Measurements from ENCODE around the gene SARS1.

The SARS1 gene

DNA sequence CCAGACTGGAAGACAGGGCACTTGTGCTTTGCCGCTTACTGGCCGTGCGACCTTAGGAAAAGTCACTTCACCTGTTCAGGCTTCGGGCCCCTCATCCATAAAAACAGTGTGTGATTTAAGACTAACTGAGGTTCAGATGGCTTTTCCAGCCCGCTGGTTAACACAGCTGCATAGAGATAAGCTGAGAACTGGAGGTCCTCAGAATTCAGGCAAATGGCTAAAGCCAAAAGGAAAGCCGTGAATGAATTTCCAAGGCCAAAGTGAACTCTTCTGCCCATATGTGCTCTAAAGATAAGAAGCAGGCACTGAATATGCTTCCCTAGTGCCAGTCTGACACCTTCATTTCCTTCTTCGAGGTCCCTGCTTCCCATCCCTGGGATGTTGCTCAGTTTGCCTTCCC is 23.5 kb upstream of the SARS1 start:
- H3K4me3 ChIP-seq (ENCODE audit: insufficient read depth, low read length, poor library complexity, severe bottlenecking): no peak overlapping the region
- H3F3A ChIP-seq (ENCODE audit: insufficient read depth): no peaks in the 10 kb centered on the region
- TF ChIP-seq CTCF (IDR thresholded peaks at IDR 0.05; ENCODE audit: insufficient read depth, low read length, poor library complexity, severe bottlenecking) (no peak), EZH2phosphoT487 (conservative IDR thresholded peaks at IDR 0.05; ENCODE audit: low read length) (no peak)
- H3K9me3 ChIP-seq (ENCODE audit: insufficient read depth, low read length): no peaks in the 10 kb centered on the region
- no peak overlapping the region for H2AFZ ChIP-seq (ENCODE audit: low read depth, low read length, severe bottlenecking)
- no peaks in the 10 kb centered on the region for H3K9me2 ChIP-seq (replicated peaks; ENCODE audit: insufficient read depth, low read length)
- H3K27me3 ChIP-seq (ENCODE audit: low read length): no peaks in the 10 kb centered on the region
- H3K36me3 ChIP-seq (ENCODE audit: low read length): no peaks in the 10 kb centered on the region
- H3K79me2 ChIP-seq (ENCODE audit: insufficient read depth, low read length): no peaks in the 10 kb centered on the region
- no peak overlapping the region for H3K27ac ChIP-seq (ENCODE audit: low read depth, low read length)
- H3K4me2 ChIP-seq (ENCODE audit: low read depth, low read length, poor library complexity, severe bottlenecking): no peak overlapping the region
- H3K9ac ChIP-seq (ENCODE audit: low read length): no peak overlapping the region
- no peaks in the 10 kb centered on the region for H4K20me1 ChIP-seq (ENCODE audit: low read depth, low read length)

GRCh38 chr1:109191377-109191776 is 22.3 kb upstream of the SARS1 start:
- Histone ChIP-seq H4K20me1 (ENCODE audit: low read depth, low read length) (no peaks in the 10 kb centered on the region), H3K79me2 (ENCODE audit: insufficient read depth, low read length) (no peaks in the 10 kb centered on the region), H3F3A (ENCODE audit: insufficient read depth) (no peaks in the 10 kb centered on the region), H3K9me3 (ENCODE audit: insufficient read depth, low read length) (no peaks in the 10 kb centered on the region), H3K9ac (ENCODE audit: low read length) (no peak overlapping the region), H3K27ac (ENCODE audit: low read depth, low read length) (no peak overlapping the region), H3K27me3 (ENCODE audit: low read length) (no peaks in the 10 kb centered on the region), H3K4me3 (ENCODE audit: insufficient read depth, low read length, poor library complexity, severe bottlenecking) (no peak overlapping the region), H3K4me2 (ENCODE audit: low read depth, low read length, poor library complexity, severe bottlenecking) (no peak overlapping the region), H3K36me3 (ENCODE audit: low read length) (no peaks in the 10 kb centered on the region), H3K9me2 (replicated peaks; ENCODE audit: insufficient read depth, low read length) (no peaks in the 10 kb centered on the region), H2AFZ (ENCODE audit: low read depth, low read length, severe bottlenecking) (peak overlapping the region; percentile 10)
- peak; percentile 74 for TF ChIP-seq CTCF (IDR thresholded peaks at IDR 0.05; ENCODE audit: insufficient read depth, low read length, poor library complexity, severe bottlenecking)
- no peak for TF ChIP-seq EZH2phosphoT487 (conservative IDR thresholded peaks at IDR 0.05; ENCODE audit: low read length)

DNA sequence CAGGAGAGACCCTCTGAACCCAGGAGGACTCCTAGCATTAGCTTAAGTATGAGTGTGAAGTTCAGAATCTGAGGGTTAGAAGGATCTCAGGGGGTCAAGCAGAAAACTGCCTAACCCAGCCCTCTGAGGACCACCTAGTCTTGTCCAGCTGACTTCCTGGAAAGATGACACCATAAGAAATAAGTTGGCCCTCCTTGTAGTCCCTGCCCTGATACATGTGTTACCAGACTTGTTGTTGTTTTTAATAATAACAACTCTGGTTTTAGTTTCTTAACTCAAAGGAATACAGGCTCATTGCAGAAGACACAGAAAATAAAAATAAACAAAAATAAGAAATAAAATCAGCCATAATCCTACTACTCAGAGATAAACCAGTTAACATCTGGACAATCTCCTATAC is 21.8 kb upstream of the SARS1 start:
- no peaks in the 10 kb centered on the region for H3K36me3 ChIP-seq (ENCODE audit: low read length)
- no peaks in the 10 kb centered on the region for H4K20me1 ChIP-seq (ENCODE audit: low read depth, low read length)
- TF ChIP-seq EZH2phosphoT487 (conservative IDR thresholded peaks at IDR 0.05; ENCODE audit: low read length) (no peak), CTCF (IDR thresholded peaks at IDR 0.05; ENCODE audit: insufficient read depth, low read length, poor library complexity, severe bottlenecking) (no peak)
- H3K27me3 ChIP-seq (ENCODE audit: low read length): no peaks in the 10 kb centered on the region
- H3K4me2 ChIP-seq (ENCODE audit: low read depth, low read length, poor library complexity, severe bottlenecking): no peak overlapping the region
- no peaks in the 10 kb centered on the region for H3K9me3 ChIP-seq (ENCODE audit: insufficient read depth, low read length)
- no peak overlapping the region for H3K27ac ChIP-seq (ENCODE audit: low read depth, low read length)
- H3K79me2 ChIP-seq (ENCODE audit: insufficient read depth, low read length): no peaks in the 10 kb centered on the region
- no peaks in the 10 kb centered on the region for H3F3A ChIP-seq (ENCODE audit: insufficient read depth)
- H2AFZ ChIP-seq (ENCODE audit: low read depth, low read length, severe bottlenecking): peak overlapping the region; percentile 10
- H3K4me3 ChIP-seq (ENCODE audit: insufficient read depth, low read length, poor library complexity, severe bottlenecking): no peak overlapping the region
- H3K9ac ChIP-seq (ENCODE audit: low read length): no peak overlapping the region
- no peaks in the 10 kb centered on the region for H3K9me2 ChIP-seq (replicated peaks; ENCODE audit: insufficient read depth, low read length)

Data from SU-DHL-6 (cell line).